Embryonic facial prominence (tissue), 1 donor: ENCODE results near the gene BSCL2.
"Not testable (repeated sequence)": the region's sequence is repeated elsewhere in the genome, so short reads cannot be mapped to it uniquely, and the experiment has no call there.

Source experiments
- DNase-seq: peaks from one replicate; pipeline ENCODE4 v3.0.0-alpha.2; 2016; ENCODE audit errors: extremely low spot score

The BSCL2 gene

DNA sequence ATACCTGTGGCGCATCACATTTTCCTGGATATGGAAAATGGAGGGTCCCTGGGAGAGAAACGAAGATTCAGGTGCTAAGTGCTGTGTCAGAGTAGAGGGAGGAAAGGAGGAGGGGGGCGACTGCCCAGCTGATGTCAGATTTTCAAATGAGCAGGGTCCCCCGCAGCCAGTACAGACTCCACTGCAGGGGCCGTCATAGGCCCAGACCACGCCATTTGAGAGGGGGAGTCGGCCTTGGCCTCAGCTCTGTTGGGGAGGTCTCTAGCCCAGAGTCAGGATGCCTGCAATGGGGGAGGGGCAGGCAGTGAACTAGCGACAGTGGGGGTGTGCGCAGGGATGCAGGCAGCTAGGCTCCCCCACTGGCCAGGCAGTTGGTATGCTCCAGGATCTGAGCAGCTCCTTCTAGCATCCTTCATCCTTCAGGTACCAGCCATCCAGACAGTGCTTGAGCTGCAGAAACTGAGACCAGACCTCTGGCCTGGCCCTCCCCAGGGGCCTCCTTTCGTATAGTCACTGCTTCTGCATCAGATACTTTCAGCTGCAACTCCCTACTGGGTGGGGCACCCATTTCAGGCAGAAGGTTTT, at the start of gene BSCL2, which contains the start of gene GNG3:
TSS of gene BSCL2 (minus strand) at position 148 of the 585 bp plus-strand sequence. CDS start 229 bp downstream, outside the sequence.
TSS of gene GNG3 (plus strand) at position 400 of the 585 bp plus-strand sequence. CDS start 620 bp downstream, outside the sequence.
- peak; percentile 8 for DNase-seq

DNA sequence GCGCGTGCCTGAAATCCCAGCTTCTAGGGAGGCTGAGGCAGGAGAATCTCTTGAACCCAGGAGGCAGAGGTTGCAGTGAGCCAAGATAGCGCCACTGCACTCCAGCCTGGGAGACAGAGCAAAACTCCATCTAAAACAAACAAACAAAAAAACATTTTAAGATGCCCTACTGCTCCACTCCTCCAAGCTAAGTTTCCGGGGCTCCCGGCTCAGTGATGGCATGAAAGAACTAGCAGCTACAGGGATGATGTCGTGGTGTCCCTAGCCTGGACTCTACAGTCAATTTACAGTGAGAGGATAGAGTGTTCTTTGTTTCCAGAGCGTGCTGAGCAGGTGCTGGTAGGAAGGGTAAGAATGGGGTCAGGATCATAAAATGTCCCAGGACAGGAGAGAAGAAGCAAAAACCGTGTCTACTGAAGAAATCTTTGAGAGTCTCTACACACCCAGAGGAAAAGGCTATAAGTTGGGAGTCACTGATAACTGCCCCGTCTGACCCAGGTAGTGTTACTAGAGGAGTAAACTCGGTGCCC, 47.9 kb upstream of the BSCL2 start:
- no peak for DNase-seq

DNA sequence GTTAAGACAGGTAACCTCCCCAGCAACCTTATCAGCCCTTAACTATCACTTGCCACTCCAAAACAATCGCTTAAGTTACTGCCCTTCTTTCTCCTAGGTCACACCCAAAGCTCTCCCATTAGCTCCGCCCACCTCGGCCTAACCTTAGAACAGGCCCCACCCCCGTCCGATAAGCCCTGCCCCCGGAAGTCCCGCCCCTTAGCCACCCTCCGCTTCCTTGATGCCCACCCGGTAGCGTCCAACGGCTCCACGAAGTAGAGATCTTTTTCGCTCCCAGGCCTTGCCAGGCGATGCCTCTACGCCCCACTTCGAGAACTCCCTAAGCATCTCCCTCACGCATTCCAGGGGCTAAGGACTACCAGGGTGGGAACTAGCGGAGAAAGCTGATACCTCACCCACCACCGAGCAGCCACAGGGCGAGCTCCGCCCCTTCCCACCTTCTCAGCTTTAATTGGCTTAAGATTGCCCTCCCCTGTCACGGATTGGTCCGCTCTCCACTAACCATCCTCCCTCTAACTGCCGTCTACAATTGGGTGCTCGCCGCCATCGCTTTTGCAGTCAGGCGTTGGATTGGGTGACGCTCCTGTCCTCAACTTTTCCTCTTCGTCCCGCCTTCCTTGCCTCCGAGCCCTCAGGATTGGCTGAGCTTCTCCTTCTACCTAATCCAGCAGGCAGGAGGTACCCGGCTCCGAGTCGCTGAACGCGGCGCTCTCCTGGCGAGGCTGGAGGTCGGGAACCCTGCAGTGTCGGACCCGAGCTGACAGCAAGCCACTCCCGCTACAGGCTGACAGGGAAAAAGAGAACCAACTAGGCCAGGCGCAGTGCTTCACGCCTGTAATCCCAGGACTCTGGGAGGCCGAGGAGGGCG, 46.7 kb upstream of the BSCL2 start, which contains the start of gene ZBTB3:
TSS of gene ZBTB3 (minus strand) at position 425 of the 868 bp plus-strand sequence. CDS start 496 bp downstream, outside the sequence.
- DNase-seq = peak; percentile 99

DNA sequence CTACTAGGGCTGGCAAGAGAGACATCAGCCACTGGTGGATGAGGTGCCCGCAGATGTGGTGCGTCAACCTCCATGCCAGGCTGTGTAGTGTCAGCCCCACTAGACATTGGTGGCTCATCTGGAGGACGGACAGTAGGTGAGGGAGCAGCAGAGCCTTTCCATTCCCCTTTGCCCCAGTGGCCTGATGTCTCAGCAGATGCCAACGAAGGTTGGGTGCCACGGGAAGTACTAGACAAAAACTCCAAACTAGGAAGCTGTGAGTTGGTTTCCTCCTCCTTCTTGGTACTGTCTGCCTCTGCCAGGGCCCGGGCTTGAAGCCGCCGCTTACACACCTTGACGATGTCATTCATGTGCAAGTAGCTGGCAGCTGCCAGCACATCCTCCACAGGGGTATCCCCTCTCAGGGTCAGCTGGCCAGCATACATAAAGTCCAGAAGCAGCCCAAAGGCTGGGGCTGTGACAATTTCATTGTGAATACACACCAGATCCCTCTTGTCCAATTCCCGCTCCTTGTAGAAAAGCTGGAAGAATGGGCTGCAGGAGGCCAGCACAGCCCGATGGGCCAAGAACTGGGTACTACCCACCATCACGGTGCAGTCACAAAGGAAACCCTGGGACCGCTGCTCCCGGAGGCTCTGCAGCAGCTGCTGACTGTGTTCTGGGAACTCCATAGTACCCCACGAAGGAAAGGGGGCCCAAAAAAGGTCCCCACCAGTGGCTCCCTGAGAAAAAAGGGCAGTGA, 45.9 kb upstream of the BSCL2 start:
- no peak for DNase-seq

DNA sequence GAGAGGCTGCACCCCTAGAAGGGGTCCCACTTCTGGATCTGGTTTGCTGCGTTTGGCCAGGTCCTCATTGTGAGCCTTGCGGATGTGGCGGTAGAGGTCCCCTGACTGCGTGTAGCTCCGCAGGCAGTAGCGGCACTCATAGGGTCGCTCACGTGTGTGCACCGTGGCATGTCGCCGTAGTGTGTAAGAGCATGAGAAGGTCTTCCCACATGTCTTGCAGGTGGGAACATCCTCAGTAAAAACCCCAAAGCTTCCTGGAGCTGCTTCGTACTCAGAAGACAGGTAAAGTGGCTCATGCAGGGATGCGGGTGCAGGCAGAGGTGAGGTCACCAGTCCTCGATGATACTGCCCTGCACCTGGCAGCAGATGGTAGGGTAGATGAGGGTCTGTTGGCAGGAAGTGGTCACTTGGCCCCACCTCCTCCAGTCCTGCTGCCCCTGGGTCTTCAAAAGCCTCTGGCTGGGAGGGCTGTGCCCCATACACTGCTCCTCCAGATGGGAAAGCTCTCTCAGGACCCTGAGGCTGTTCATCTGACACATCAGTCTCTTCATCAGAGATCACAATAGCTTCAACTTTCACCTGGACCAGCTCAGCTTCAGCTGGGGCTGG, 45.1 kb upstream of the BSCL2 start:
- no peak for DNase-seq

DNA sequence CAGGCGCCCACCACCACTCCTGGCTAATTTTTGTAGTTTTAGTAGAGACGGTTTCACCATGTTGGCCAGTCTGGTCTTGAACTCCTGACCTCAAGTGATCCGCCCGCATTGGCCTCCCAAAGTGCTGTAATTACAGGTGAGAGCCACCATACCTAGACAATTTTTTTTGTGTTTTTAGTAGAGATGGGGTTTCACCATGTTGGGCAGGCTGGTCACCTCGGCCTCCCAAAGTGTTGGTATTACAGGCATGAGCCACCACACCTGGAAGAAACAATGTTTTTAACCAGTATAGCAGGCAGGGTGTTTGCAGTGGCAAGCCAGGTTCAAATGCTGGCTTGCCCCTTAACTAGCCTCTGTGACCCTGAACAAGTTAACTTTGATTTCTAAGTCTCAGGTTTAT, 42.7 kb upstream of the BSCL2 start:
- DNase-seq = not testable (repeated sequence)

DNA sequence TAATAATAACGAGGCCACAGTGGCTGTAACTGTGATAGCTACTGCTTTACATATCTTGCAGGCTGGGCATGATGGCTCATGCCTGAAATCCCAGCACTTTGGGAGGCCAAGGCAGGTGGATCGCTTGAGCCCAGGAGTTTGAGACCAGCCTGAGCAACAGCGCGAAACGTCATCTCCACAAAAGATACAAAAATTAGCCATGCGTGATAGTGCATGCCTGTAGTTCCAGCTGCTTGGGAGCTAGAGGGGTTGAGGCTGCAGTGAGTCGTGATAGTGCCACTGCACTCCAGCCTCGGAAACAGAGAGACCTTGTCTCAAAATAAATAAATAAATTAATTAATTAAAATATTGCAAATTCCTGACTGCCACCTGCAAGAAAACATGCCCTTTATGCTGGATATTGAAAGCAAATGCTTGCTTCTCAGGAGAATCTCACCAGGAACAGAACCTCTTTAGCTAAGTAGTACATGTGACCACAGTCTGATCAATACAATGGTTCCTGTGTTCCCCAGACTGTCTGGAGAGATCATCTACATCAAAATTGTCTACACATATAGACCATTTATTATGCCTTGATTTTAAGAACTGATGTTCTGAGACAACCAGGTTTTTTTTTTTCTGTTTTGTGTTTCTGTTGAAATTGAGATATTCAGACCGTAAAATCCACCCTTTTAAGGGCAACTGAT, 40.4 kb upstream of the BSCL2 start:
- no peak for DNase-seq

DNA sequence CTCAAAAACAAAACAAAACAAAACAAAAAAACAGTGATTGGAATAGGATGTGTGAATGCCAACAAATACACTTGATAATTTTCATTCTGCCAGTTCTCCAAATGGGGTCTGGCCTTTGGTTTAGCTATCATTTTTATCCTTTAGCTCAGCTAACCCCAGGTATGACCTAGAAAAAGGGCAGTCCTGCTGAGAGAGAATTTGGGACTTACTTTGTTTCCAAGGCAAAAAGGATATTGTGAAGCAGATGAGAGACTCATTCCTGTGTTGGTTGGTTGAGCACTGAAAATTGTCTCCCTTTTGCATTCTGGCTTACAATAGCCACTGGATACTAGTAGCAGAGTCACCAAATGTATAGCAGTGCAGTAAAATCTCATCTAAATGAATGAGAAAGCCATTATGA, 30.0 kb upstream of the BSCL2 start:
- DNase-seq = no peak

DNA sequence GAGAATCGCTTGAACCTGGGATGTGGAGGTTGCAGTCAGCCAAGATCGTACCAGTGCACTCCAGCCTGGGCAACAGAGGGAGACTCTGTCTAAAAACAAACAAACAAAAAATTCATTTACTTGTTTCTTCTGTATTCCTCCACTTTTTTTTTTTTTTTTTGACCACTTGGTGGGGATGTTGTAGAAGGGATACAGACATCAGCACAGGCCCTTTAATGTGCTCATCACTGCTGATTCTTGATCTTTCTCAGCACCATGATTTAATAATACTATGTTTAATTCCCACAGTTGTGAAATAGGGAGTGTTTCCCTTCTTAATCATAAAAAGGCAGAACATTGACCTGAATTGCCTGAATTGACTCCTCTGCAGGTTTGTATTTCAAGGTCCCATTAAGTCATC, 25.6 kb upstream of the BSCL2 start:
- no peak for DNase-seq

DNA sequence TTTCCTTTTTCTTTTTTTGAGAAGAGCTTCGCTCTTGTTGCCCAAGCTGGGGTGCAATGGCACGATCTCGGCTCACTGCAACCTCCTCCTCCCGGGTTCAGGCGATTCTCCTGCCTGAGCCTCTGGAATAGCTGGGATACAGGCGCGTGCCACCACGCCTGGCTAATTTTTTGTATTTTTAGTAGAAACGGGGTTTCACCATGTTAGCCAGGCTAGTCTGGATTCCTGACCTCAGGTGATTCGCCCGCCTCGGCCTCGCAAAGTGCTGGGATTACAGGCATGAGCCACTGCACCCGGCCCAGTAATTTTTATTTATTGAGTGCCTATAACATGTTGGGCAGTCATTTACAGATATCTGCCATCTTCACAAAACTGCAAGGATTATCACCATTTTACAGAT, 22.9 kb upstream of the BSCL2 start:
- not testable (repeated sequence) for DNase-seq

DNA sequence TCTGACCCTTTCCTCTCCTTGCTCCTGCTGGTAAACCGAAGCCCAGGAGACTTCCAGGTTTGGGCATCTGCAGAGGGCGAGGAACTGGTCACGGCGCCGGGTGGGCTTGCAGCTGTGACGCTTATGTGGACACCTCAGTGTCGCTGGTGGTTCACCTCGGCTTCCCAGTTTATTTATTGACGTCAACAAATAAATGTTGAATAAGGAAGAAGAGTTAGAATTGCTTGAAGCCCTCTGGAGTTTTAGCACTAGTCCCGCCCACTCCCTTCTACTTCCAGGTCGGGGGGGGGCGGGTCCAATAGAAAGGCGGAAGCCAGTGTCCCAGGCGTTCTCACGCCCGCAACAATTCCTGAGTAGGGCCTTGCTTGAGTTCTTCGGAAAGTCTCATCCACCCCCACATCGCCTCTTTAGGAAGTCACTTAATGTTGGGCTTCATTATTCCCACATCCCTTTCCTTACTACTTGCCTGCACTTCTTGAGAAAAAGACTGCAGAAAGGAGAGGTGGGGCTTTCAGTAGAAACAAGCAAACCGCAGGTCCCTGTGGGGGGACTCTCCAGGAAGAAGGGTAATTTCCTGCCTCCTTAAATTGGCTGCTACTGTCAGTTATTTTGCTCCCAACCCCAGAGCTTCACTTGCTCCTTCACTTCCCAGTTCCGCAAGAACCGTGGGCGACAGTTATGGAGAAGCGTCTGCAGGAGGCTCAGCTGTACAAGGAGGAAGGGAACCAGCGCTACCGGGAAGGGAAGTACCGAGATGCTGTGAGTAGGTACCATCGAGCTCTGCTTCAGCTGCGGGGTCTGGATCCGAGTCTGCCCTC, 21.2 kb upstream of the BSCL2 start, which contains the start of gene TTC9C:
TSS of gene TTC9C (plus strand) at position 316 of the 818 bp plus-strand sequence. CDS start at position 679, 363 bp downstream.
- DNase-seq = peak; percentile 82

DNA sequence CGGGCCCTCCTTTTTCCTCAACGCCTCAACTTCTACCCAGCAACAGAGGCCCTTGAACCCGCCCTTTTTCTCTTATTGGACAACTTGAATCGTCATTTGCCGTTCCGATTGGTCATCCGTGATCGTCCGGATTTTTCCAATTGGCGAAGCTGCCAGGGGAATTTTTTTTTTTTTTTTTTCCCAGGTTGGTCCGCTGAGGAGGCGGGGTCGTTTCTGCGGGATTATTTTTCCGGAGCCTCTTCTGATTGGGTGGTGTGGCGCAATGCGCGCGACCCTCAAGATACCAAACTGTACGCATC, 20.6 kb upstream of the BSCL2 start:
- peak; percentile 95 for DNase-seq

DNA sequence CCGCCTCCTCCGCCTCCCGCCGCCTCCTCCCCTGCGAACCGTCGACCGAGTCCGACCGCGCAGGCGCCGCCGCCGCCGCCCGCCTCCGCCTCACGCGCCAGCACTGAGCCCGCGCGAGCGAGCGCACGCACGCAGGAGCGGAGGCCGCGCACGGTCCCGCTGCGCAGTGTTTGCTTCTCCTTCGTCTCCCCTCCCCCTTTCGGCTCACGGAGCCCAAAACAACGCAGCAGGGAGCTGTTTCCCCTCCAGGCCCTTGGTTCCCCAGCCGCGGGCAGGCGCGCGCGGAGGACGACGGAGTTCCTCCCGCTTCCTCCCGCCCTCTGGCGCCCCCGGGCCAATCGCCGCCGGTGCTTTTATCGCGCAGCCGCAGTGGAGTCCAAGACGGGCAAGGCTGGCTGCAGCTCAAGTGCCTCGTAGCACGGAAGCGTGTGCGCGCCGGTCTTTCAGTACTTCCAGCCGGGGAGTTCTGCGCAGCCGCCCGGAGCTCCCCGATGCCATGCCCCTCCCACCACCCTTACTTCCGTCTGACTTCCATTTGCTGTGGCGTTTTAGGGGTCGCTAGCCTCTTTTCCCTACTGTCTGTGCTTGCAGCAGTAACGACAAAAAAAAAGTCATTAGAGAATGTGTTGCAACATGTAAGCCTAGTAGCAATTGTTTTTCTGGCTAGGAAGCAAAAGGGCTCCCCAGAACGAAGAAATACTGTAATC, 20.1 kb upstream of the BSCL2 start, which contains the start of gene HNRNPUL2:
TSS of gene HNRNPUL2 (minus strand) at position 293 of the 707 bp plus-strand sequence. CDS start 301 bp downstream, outside the sequence.
- DNase-seq = peak; percentile 99

DNA sequence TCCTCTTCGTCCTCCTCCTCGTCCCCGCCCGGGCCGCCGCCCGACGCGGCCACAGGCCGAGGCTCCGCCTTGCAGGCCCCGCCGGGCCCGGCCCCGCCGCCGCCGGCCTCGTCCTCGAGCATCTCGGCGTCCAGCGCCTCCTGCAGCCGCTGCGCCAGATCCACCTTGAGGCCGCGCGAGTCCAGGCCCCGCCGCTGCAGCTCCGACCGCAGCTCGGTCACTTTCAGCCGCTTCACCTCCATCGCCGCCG, 19.6 kb upstream of the BSCL2 start:
- DNase-seq = no peak

DNA sequence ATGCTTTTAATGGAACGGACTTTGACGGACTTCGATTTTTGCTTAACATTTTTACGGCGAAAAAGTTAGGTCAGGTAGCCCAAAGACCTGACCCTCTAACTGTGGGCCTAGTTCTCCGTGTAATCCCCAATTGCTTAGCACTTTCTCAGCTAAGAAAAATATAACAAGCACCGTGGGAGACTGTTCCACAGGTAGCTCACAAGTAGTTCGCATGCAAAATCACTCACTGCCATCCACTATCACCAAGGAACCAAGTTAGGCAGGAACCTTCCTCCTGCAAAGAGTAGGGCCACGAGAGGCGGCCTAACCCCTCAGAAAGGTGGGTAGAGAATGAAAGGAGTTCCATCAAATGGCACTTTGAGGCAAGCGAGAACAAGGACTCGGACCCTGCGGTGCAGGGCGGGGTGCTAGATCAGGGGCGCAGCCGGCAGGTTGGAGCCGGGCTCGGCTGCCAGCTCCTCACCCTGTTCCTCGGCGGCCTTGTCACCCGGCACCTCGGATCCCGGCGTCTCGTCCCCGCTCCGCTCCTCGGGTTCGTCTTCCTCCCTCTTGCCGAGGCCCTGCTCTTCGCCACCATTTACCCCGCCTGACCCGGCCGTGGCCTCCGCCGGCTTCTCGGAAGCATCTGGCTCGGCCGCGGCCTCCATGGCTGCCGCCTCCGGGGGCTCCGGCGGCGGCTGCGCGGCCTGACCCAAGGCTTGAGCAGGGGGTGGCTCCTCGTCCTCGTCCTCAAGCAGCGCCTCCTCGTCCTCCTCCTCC, 19.1 kb upstream of the BSCL2 start:
- DNase-seq = no peak

DNA sequence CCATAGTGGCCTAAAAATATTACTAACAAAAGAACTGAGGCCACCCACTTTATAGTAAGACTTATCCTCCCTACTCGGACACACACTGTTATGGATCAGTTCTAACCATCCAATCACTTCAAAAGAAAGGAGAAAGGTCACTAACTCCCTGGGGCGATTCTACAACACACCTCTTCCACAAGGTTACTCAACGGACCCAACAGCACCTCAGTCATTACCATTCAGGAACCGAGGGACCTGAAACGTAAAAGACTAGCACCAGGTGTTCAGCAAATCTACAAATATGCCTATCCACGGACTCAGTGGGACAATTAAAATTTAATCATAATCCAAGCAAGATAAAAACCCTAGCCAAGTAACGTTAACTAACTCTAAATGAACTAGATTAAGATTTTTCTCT, 18.4 kb upstream of the BSCL2 start:
- no peak for DNase-seq

DNA sequence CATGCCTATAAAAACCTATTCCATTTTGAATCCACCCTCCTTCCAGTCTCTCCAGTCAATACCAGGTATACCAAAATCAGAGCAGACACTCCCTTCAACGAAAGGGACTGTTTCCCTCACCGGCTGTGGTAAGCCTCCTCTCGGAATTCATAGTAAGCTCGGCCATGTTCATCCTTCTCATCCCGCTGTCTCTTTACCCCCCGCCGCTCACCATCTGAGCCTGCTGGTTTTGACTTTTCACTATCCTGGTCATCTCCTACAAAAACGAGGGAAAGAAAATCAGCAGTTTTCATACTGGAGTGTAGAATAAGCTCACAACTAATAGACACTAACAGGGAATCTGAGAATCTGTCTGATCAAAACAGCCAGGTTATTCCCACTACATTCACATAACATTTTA, 16.9 kb upstream of the BSCL2 start:
- no peak for DNase-seq

DNA sequence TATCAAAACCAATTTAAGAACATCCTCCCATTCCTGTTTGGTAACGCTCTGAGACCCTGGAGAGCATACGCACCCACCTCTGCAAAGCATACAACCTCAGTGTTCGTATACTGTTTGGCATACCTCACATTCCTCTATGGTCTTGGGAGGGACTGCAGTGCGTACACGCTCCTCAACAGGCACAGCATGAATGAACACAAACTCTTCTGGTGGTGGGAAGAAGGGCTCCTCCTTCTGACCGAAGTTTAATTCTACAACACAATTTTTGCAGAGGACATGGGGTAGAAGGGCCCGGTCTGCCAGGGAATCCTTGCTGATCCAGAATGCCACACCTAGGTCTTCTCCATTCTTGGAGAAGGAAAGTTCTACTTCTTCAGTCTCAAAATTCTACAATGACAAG, 14.8 kb upstream of the BSCL2 start:
- DNase-seq = no peak
